ENCODE results near the gene ELANE.
"Not testable (repeated sequence)": the region's sequence is repeated elsewhere in the genome, so short reads cannot be mapped to it uniquely, and the experiment has no call there.

ELANE gene

DNA sequence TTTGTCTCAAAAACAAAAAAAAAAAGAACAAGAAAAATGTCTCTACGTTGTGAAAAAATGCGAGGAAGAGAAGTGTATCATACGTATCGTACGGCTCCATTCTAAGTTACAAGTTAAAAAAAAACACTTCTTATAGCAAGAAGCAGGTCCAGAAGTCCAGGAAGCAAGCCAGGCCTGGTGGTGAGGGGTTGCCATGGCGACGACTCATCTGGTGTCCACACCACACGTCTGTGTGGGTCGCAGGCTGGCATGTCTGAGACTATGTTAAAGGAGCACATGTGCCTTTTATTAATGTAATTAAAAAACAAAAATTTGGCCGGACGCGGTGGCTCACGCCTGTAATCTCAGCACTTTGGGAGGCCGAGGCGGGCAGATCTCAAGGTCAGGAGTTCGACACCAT, 35.0 kb downstream of the ELANE start:
- H3K4me3 ChIP-seq (ENCODE audit: low read depth, low read length), result no peak overlapping the region
- no peak for TF ChIP-seq CTCF (conservative IDR thresholded peaks at IDR 0.05; ENCODE audit: low read depth, low read length)
- peak; percentile 65 for DNase-seq (ENCODE audit: low read depth)

- no peak for TF ChIP-seq CTCF (conservative IDR thresholded peaks at IDR 0.05; ENCODE audit: low read depth, low read length)
- H3K4me3 ChIP-seq (ENCODE audit: low read depth, low read length), result no peak overlapping the region
- no peak for DNase-seq (ENCODE audit: low read depth)
Measured at GRCh38 chr19:887599-887998, 35.5 kb downstream of the ELANE start.

- DNase-seq (ENCODE audit: low read depth), result no peak
- no peak overlapping the region for H3K4me3 ChIP-seq (ENCODE audit: low read depth, low read length)
- TF ChIP-seq CTCF (conservative IDR thresholded peaks at IDR 0.05; ENCODE audit: low read depth, low read length), result no peak
Measured at GRCh38 chr19:888581-889385, 36.7 kb downstream of the ELANE start.

DNA sequence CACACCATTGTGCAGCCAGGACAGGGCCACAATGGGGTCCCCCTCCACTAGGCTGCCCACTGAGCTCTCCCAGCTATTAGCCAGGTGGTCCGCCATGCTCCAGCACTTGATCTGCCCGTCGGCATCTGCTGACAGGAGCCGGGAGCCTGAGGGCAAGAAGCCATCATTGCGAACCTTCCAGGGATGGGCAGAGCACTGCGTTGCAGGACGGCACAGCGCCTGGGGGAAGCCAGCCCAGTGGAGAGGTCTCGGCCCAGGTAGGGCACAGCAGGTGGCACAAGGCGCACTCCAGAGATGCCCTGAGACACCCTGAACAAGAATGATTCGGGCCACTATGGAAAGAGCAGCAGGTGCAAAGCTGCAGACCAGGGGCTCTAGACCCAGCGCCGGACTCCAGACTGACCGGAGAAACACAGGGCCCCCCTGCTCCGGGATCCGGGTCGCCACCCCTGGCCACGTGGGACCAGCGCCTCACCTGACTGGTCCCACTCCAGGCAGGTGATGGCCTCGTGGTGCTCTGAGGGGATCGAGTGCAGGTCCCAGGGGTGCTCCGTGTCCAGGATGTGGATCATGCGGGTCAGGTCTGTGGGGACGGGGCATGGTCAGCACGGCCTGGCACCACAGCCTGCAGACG, 37.7 kb downstream of the ELANE start:
- TF ChIP-seq CTCF (conservative IDR thresholded peaks at IDR 0.05; ENCODE audit: low read depth, low read length), result no peak
- no peak overlapping the region for H3K4me3 ChIP-seq (ENCODE audit: low read depth, low read length)
- no peak for DNase-seq (ENCODE audit: low read depth)

DNA sequence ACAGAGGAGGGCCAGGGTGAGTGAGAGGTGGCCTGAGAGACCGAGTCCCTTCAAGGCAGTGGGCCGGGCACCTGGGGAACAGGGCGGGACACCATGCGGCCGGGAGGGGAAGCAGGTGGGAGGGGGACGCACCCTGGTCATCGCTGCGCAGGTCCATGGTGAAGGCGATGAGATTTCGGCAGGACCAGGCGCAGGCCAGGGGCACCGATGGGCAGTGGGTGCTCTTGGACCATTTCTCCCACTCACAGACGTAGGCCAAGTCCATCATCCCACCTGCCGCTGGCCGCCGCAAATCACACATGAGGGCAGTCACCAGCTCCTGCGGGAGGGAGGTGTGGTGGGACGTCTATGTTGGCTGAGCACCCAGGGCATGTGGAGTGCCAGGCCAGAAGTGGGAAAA, 38.7 kb downstream of the ELANE start:
- no peak overlapping the region for H3K4me3 ChIP-seq (ENCODE audit: low read depth, low read length)
- DNase-seq (ENCODE audit: low read depth), result no peak
- TF ChIP-seq CTCF (conservative IDR thresholded peaks at IDR 0.05; ENCODE audit: low read depth, low read length), result no peak

- not testable (repeated sequence) for DNase-seq (ENCODE audit: low read depth)
- peak overlapping the region; percentile 82 for H3K4me3 ChIP-seq (ENCODE audit: low read depth, low read length)
Measured at GRCh38 chr19:891421-892200, 39.5 kb downstream of the ELANE start.

DNA sequence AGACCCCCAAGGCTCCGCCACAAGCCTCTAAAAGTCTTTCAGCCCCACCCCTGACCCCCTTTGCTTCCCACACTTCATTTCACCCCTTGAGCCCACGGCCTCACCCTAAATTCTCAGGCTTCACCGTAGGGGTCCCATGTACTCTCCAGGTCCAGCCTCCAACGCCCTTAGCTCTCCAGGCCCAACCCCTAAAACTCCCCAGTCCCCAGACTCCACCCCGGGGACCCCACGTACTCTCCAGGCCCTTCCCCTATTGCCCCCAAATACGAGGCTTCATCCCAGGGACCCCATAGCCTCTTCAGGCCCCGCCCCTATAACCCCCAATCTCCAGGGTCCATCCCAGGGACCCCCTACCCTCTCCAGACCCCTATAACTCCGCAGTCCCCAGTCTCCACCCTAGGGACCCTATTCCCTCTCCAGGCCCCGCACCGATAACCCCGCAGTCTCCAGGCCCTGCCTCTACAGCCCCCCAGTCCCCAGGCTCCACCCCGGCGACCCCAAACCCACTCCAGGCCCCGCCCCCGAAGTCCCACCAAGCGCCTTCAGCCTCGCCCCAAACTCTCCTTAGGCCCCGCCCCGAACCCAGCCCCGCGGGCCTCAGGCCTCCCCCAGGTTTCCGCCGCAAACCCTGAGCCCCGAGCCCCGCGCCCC, 40.3 kb downstream of the ELANE start:
- peak overlapping the region; percentile 82 for H3K4me3 ChIP-seq (ENCODE audit: low read depth, low read length)
- TF ChIP-seq CTCF (conservative IDR thresholded peaks at IDR 0.05; ENCODE audit: low read depth, low read length), result no peak

More for the DNA sequence above, 40.3 kb downstream of the ELANE start:
- DNase-seq (ENCODE audit: low read depth), result peak; percentile 28
